Measurements from ENCODE around the gene GRHL3.
"Not testable (repeated sequence)": the region's sequence is repeated elsewhere in the genome, so short reads cannot be mapped to it uniquely, and the experiment has no call there.

Gene GRHL3

GRCh38 chr1:24283326-24284155 lies 35.6 kb upstream of the GRHL3 start:
- Histone ChIP-seq H3K9me3 (ENCODE audit: control insufficient read depth in 1 of 2, low read length in 2 of 2) (no peaks in the 10 kb centered on the region), H3K4me3 (ENCODE audit: low read depth in 1 of 2, low read length in 2 of 2) (no peak overlapping the region), H3K36me3 (ENCODE audit: control insufficient read depth in 1 of 2, insufficient read depth in 2 of 2, low read length in 2 of 2) (no peaks in the 10 kb centered on the region), H3K27ac (ENCODE audit: low read depth, low read length) (no peak overlapping the region), H3K4me1 (ENCODE audit: control insufficient read depth in 1 of 2, insufficient read depth in 2 of 2, low read length in 2 of 2) (peaks cover 5% of the 10 kb centered on the region in 2 donors), H3K27me3 (ENCODE audit: control insufficient read depth in 1 of 2, insufficient read depth in 2 of 2, low read length in 2 of 2) (no peaks in the 10 kb centered on the region), H3K9ac (ENCODE audit: low read depth in 1 of 2, low read length in 2 of 2) (no peak overlapping the region)

- no peak overlapping the region for H3K4me3 ChIP-seq (ENCODE audit: low read depth in 1 of 2, low read length in 2 of 2)
- no peaks in the 10 kb centered on the region for H3K27me3 ChIP-seq (ENCODE audit: control insufficient read depth in 1 of 2, insufficient read depth in 2 of 2, low read length in 2 of 2)
- H3K9ac ChIP-seq (ENCODE audit: low read depth in 1 of 2, low read length in 2 of 2), result no peak overlapping the region
- H3K27ac ChIP-seq (ENCODE audit: low read depth, low read length), result no peak overlapping the region
- H3K36me3 ChIP-seq (ENCODE audit: control insufficient read depth in 1 of 2, insufficient read depth in 2 of 2, low read length in 2 of 2), result no peaks in the 10 kb centered on the region
- no peaks in the 10 kb centered on the region for H3K9me3 ChIP-seq (ENCODE audit: control insufficient read depth in 1 of 2, low read length in 2 of 2)
- peaks cover 5% of the 10 kb centered on the region in 2 donors for H3K4me1 ChIP-seq (ENCODE audit: control insufficient read depth in 1 of 2, insufficient read depth in 2 of 2, low read length in 2 of 2)
Observed at GRCh38 chr1:24284156-24284471, 35.0 kb upstream of the GRHL3 start.

GRCh38 chr1:24285231-24285630 lies 33.9 kb upstream of the GRHL3 start:
- Histone ChIP-seq H3K9ac (ENCODE audit: low read depth in 1 of 2, low read length in 2 of 2) (no peak overlapping the region), H3K4me1 (ENCODE audit: control insufficient read depth in 1 of 2, insufficient read depth in 2 of 2, low read length in 2 of 2) (peaks cover 5 to 12% of the 10 kb centered on the region in 2 donors), H3K27ac (ENCODE audit: low read depth, low read length) (no peak overlapping the region), H3K4me3 (ENCODE audit: low read depth in 1 of 2, low read length in 2 of 2) (no peak overlapping the region), H3K27me3 (ENCODE audit: control insufficient read depth in 1 of 2, insufficient read depth in 2 of 2, low read length in 2 of 2) (no peaks in the 10 kb centered on the region), H3K36me3 (ENCODE audit: control insufficient read depth in 1 of 2, insufficient read depth in 2 of 2, low read length in 2 of 2) (no peaks in the 10 kb centered on the region), H3K9me3 (ENCODE audit: control insufficient read depth in 1 of 2, low read length in 2 of 2) (no peaks in the 10 kb centered on the region)

- Histone ChIP-seq H3K9me3 (ENCODE audit: control insufficient read depth in 1 of 2, low read length in 2 of 2) (no peaks in the 10 kb centered on the region), H3K4me3 (ENCODE audit: low read depth in 1 of 2, low read length in 2 of 2) (no peak overlapping the region), H3K27ac (ENCODE audit: low read depth, low read length) (no peak overlapping the region), H3K4me1 (ENCODE audit: control insufficient read depth in 1 of 2, insufficient read depth in 2 of 2, low read length in 2 of 2) (peaks cover 5 to 12% of the 10 kb centered on the region in 2 donors), H3K27me3 (ENCODE audit: control insufficient read depth in 1 of 2, insufficient read depth in 2 of 2, low read length in 2 of 2) (no peaks in the 10 kb centered on the region), H3K36me3 (ENCODE audit: control insufficient read depth in 1 of 2, insufficient read depth in 2 of 2, low read length in 2 of 2) (no peaks in the 10 kb centered on the region), H3K9ac (ENCODE audit: low read depth in 1 of 2, low read length in 2 of 2) (no peak overlapping the region)
Observed at GRCh38 chr1:24286246-24287010, 32.7 kb upstream of the GRHL3 start.

- H3K4me1 ChIP-seq (ENCODE audit: control insufficient read depth in 1 of 2, insufficient read depth in 2 of 2, low read length in 2 of 2), result peaks cover 5 to 12% of the 10 kb centered on the region in 2 donors
- not testable (repeated sequence) for H3K4me3 ChIP-seq (ENCODE audit: low read depth in 1 of 2, low read length in 2 of 2); H3K9me3 ChIP-seq (ENCODE audit: control insufficient read depth in 1 of 2, low read length in 2 of 2); H3K27ac ChIP-seq (ENCODE audit: low read depth, low read length); H3K27me3 ChIP-seq (ENCODE audit: control insufficient read depth in 1 of 2, insufficient read depth in 2 of 2, low read length in 2 of 2); H3K36me3 ChIP-seq (ENCODE audit: control insufficient read depth in 1 of 2, insufficient read depth in 2 of 2, low read length in 2 of 2); H3K9ac ChIP-seq (ENCODE audit: low read depth in 1 of 2, low read length in 2 of 2)
Observed at GRCh38 chr1:24287779-24288178, 31.4 kb upstream of the GRHL3 start.

- no peaks in the 10 kb centered on the region for H3K27me3 ChIP-seq (ENCODE audit: control insufficient read depth in 1 of 2, insufficient read depth in 2 of 2, low read length in 2 of 2)
- H3K9me3 ChIP-seq (ENCODE audit: control insufficient read depth in 1 of 2, low read length in 2 of 2), result no peaks in the 10 kb centered on the region
- no peak overlapping the region for H3K9ac ChIP-seq (ENCODE audit: low read depth in 1 of 2, low read length in 2 of 2)
- no peaks in the 10 kb centered on the region for H3K36me3 ChIP-seq (ENCODE audit: control insufficient read depth in 1 of 2, insufficient read depth in 2 of 2, low read length in 2 of 2)
- H3K4me1 ChIP-seq (ENCODE audit: control insufficient read depth in 1 of 2, insufficient read depth in 2 of 2, low read length in 2 of 2), result peaks cover 2 to 12% of the 10 kb centered on the region in 2 donors
- H3K4me3 ChIP-seq (ENCODE audit: low read depth in 1 of 2, low read length in 2 of 2), result no peak overlapping the region
- H3K27ac ChIP-seq (ENCODE audit: low read depth, low read length), result no peak overlapping the region
Observed at GRCh38 chr1:24288479-24288878, 30.7 kb upstream of the GRHL3 start.

- peaks cover 5 to 15% of the 10 kb centered on the region in 2 donors for H3K4me1 ChIP-seq (ENCODE audit: control insufficient read depth in 1 of 2, insufficient read depth in 2 of 2, low read length in 2 of 2)
- H3K9ac ChIP-seq (ENCODE audit: low read depth in 1 of 2, low read length in 2 of 2), result no peak overlapping the region
- H3K27ac ChIP-seq (ENCODE audit: low read depth, low read length), result no peak overlapping the region
- H3K4me3 ChIP-seq (ENCODE audit: low read depth in 1 of 2, low read length in 2 of 2), result no peak overlapping the region
- H3K9me3 ChIP-seq (ENCODE audit: control insufficient read depth in 1 of 2, low read length in 2 of 2), result no peaks in the 10 kb centered on the region
- H3K27me3 ChIP-seq (ENCODE audit: control insufficient read depth in 1 of 2, insufficient read depth in 2 of 2, low read length in 2 of 2), result no peaks in the 10 kb centered on the region
- no peaks in the 10 kb centered on the region for H3K36me3 ChIP-seq (ENCODE audit: control insufficient read depth in 1 of 2, insufficient read depth in 2 of 2, low read length in 2 of 2)
Observed at GRCh38 chr1:24289937-24290595, 29.1 kb upstream of the GRHL3 start.

GRCh38 chr1:24290933-24291487 lies 28.1 kb upstream of the GRHL3 start:
- Histone ChIP-seq H3K4me3 (ENCODE audit: low read depth in 1 of 2, low read length in 2 of 2) (no peak overlapping the region), H3K27me3 (ENCODE audit: control insufficient read depth in 1 of 2, insufficient read depth in 2 of 2, low read length in 2 of 2) (no peaks in the 10 kb centered on the region), H3K27ac (ENCODE audit: low read depth, low read length) (no peak overlapping the region), H3K4me1 (ENCODE audit: control insufficient read depth in 1 of 2, insufficient read depth in 2 of 2, low read length in 2 of 2) (peaks cover 13 to 23% of the 10 kb centered on the region in 2 donors), H3K9ac (ENCODE audit: low read depth in 1 of 2, low read length in 2 of 2) (no peak overlapping the region), H3K9me3 (ENCODE audit: control insufficient read depth in 1 of 2, low read length in 2 of 2) (no peaks in the 10 kb centered on the region), H3K36me3 (ENCODE audit: control insufficient read depth in 1 of 2, insufficient read depth in 2 of 2, low read length in 2 of 2) (no peaks in the 10 kb centered on the region)

GRCh38 chr1:24292103-24292502 lies 27.1 kb upstream of the GRHL3 start:
- Histone ChIP-seq H3K27me3 (ENCODE audit: control insufficient read depth in 1 of 2, insufficient read depth in 2 of 2, low read length in 2 of 2) (no peaks in the 10 kb centered on the region), H3K4me1 (ENCODE audit: control insufficient read depth in 1 of 2, insufficient read depth in 2 of 2, low read length in 2 of 2) (peaks cover 13 to 23% of the 10 kb centered on the region in 2 donors), H3K36me3 (ENCODE audit: control insufficient read depth in 1 of 2, insufficient read depth in 2 of 2, low read length in 2 of 2) (no peaks in the 10 kb centered on the region), H3K9me3 (ENCODE audit: control insufficient read depth in 1 of 2, low read length in 2 of 2) (no peaks in the 10 kb centered on the region), H3K9ac (ENCODE audit: low read depth in 1 of 2, low read length in 2 of 2) (no peak overlapping the region), H3K4me3 (ENCODE audit: low read depth in 1 of 2, low read length in 2 of 2) (no peak overlapping the region), H3K27ac (ENCODE audit: low read depth, low read length) (no peak overlapping the region)

GRCh38 chr1:24292887-24293286 lies 26.3 kb upstream of the GRHL3 start:
- H3K27me3 ChIP-seq (ENCODE audit: control insufficient read depth in 1 of 2, insufficient read depth in 2 of 2, low read length in 2 of 2), result no peaks in the 10 kb centered on the region
- no peak overlapping the region for H3K27ac ChIP-seq (ENCODE audit: low read depth, low read length)
- peaks cover 13 to 23% of the 10 kb centered on the region in 2 donors for H3K4me1 ChIP-seq (ENCODE audit: control insufficient read depth in 1 of 2, insufficient read depth in 2 of 2, low read length in 2 of 2)
- H3K9ac ChIP-seq (ENCODE audit: low read depth in 1 of 2, low read length in 2 of 2), result no peak overlapping the region
- H3K36me3 ChIP-seq (ENCODE audit: control insufficient read depth in 1 of 2, insufficient read depth in 2 of 2, low read length in 2 of 2), result no peaks in the 10 kb centered on the region
- H3K9me3 ChIP-seq (ENCODE audit: control insufficient read depth in 1 of 2, low read length in 2 of 2), result no peaks in the 10 kb centered on the region
- H3K4me3 ChIP-seq (ENCODE audit: low read depth in 1 of 2, low read length in 2 of 2), result no peak overlapping the region

Measured in duodenal mucosa (tissue), 2 donors.